Thoracic aorta (tissue), 2 donors: Measurements from ENCODE around the gene DIP2C. TPM values are rescaled to one million over a fixed set of nuclear protein-coding genes. Genes with fewer than 3 reads are reported as not detected.

Experiments
- ATAC-seq: fragments of 150-250 bp; one replicate; pipeline ENCODE4 v1.8.0; 2017; ENCODE audit warnings: low read depth; ENCODE audit not compliant: insufficient number of reproducible peaks, low FRiP score
- DNase-seq: peaks from one replicate; pipeline ENCODE4 v3.0.0-alpha.2; 2020; ENCODE audit warnings: low spot score
- H3K27ac ChIP-seq, 2 donors: fragments of 200-600 bp; sonication (generic); 1 replicate in 1 of 2; 2 replicates in 1 of 2; pipeline ENCODE4 v1.5.1; 2016; ENCODE audit warnings: mild to moderate bottlenecking in 2 of 2, moderate library complexity in 2 of 2
- H3K27me3 ChIP-seq: fragments of 200-600 bp; sonication (generic); replicated peaks from 2 replicates; pipeline ENCODE4 v1.6.0; 2016; ENCODE audit warnings: mild to moderate bottlenecking; ENCODE audit not compliant: insufficient read depth
- H3K36me3 ChIP-seq: fragments of 200-600 bp; sonication (generic); one replicate; pipeline ENCODE4 v1.5.1; 2016
- H3K4me1 ChIP-seq, 2 donors: fragments of 200-600 bp; sonication (generic); 1 replicate in 1 of 2; 2 replicates in 1 of 2; pipeline versions ENCODE4 v1.5.1 to v1.6.0; 2016; ENCODE audit warnings: low read depth in 2 of 2, mild to moderate bottlenecking in 1 of 2; ENCODE audit not compliant: control insufficient read depth in 1 of 2
- H3K4me3 ChIP-seq: fragments of 200-600 bp; sonication (generic); 2 replicates; pipeline ENCODE4 v1.5.1; 2016; ENCODE audit warnings: mild to moderate bottlenecking
- H3K9me3 ChIP-seq: fragments of 200-600 bp; sonication (generic); 2 replicates; pipeline ENCODE4 v1.5.1; 2016
- CTCF ChIP-seq: fragments of 200-600 bp; sonication (generic); IDR thresholded peaks from one replicate; pipeline ENCODE4 v1.5.1; 2019; ENCODE audit warnings: antibody characterized with exemption
- total RNA-seq, 2 donors: library from RNA; depleted of rRNA; stranded (reverse); fragments of >200 nt; gene quantifications; one replicate each; pipeline versions ENCODE4 v1.1.0 to v1.2.3, GENCODE V29; 2016

DIP2C gene
- total RNA-seq, 2 donors from 2014 or later = 36.8 to 44.0 TPM

GRCh38 chr10:354901-355617, 334.4 kb downstream of the DIP2C start:
- Histone ChIP-seq H3K27me3 (no peaks in the 10 kb centered on the region), H3K36me3 (peaks cover 34% of the 10 kb centered on the region), H3K4me3 (no peak overlapping the region), H3K4me1 (peaks cover 0 to 3% of the 10 kb centered on the region in 2 donors), H3K27ac (no peak overlapping the region), H3K9me3 (no peaks in the 10 kb centered on the region)
- no peak for TF ChIP-seq CTCF
- DNase-seq (no peak), ATAC-seq (no peak)

DNA sequence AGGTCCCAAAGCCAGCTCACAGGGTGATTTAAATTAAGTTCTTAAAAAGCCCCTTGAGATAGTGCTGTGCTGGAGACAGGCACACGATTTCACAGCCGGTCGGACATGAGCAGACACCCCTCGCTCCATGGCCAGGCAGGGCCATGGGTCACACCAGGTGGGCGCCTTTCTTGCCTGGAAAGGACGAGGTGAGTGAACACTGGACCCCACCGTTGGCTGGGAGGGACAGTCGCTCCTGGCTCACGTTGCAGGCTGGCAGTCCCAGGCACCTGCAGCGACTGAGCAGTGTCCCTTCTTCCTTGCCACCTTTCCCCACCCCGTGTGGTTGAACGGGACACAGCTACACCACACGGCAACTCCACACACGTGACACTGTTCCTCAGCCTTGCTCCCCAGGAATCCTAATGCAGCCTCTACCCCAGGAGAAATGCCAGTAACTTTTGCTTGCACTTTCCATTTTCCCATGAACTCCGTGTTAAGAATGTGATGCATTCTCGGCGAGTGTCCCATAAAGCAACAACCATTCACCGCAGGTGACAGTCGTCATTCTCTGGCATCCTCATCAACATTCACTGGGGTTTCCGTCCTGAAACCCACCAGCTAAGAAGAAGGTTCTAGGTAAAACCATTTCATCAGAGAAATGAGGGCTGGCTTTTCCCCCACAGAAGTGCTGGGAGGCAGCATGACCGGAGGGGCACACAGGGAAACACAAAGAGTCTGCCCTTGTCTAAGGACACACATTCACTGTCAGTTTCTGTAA, 336.8 kb downstream of the DIP2C start:
- Histone ChIP-seq H3K36me3 (peaks cover 45% of the 10 kb centered on the region), H3K27ac (no peak overlapping the region), H3K4me1 (no peaks in the 10 kb centered on the region), H3K27me3 (no peaks in the 10 kb centered on the region), H3K9me3 (no peaks in the 10 kb centered on the region), H3K4me3 (no peak overlapping the region)
- no peak for TF ChIP-seq CTCF
- no peak for DNase-seq
- no peak for ATAC-seq

GRCh38 chr10:351770-352334, 337.6 kb downstream of the DIP2C start:
- H3K27ac ChIP-seq = no peak overlapping the region
- ATAC-seq = no peak
- H3K4me3 ChIP-seq = no peak overlapping the region
- no peaks in the 10 kb centered on the region for H3K27me3 ChIP-seq
- H3K4me1 ChIP-seq = no peaks in the 10 kb centered on the region
- H3K9me3 ChIP-seq = no peaks in the 10 kb centered on the region
- no peak for TF ChIP-seq CTCF
- no peak for DNase-seq
- H3K36me3 ChIP-seq = peaks cover 40% of the 10 kb centered on the region

DNA sequence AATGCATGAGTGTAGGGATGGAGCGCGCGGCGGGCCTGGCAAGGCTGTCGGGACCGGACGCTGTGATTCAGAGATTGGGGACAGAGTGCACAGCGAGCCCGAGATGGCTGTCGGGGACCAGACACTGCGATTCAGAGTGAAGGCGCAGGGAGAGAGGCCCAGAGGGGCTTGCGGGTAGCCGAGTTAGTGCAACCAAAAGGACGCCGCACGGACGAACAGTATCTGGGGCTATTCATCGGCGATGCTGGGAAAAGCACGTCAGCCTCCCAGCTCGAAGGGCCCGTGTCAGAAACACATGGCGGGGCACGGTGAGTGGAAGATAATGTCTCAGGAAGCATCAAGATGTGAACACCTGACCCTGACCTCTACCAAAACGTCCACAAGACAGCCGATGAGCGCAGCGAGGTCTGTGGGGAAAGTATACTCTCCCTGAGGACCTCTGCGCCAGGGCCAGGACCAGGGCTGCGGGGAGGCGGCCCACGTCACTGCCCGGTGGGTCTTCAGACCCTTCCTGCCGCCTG, 338.4 kb downstream of the DIP2C start:
- no peak for TF ChIP-seq CTCF
- H3K9me3 ChIP-seq = no peaks in the 10 kb centered on the region
- no peaks in the 10 kb centered on the region for H3K4me1 ChIP-seq
- no peak for DNase-seq
- no peaks in the 10 kb centered on the region for H3K27me3 ChIP-seq
- no peak overlapping the region for H3K27ac ChIP-seq
- H3K36me3 ChIP-seq = peaks cover 40% of the 10 kb centered on the region
- H3K4me3 ChIP-seq = no peak overlapping the region
- ATAC-seq = no peak

DNA sequence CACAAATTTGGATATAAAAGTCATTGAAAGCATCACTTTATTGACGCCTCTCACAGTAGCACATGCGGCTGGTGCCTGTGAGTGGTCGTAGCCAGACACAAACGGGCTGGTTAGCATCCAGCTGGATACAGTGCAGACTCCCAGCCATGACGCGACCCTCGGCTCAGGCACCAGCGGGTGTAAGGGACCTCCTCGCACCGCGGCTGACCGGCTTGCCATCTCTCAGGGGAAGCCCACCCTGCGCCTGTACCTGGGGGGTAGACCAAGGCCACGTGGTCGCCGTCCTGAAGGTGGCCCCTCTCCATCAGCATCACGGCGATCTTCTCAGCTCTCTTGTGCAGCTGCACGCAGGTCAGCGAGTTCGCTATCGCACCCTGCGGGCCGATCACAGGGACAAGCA, 340.4 kb downstream of the DIP2C start:
- DNase-seq = no peak
- no peak overlapping the region for H3K4me3 ChIP-seq
- H3K36me3 ChIP-seq = peaks cover 38% of the 10 kb centered on the region
- ATAC-seq = no peak
- H3K9me3 ChIP-seq = no peaks in the 10 kb centered on the region
- H3K27ac ChIP-seq = no peak overlapping the region
- H3K4me1 ChIP-seq = no peaks in the 10 kb centered on the region
- H3K27me3 ChIP-seq = no peaks in the 10 kb centered on the region
- TF ChIP-seq CTCF = no peak
